Measurements from ENCODE around the gene CDCA4.
A peak's percentile ranks its signal among the peaks of the same experiment; 100 is the strongest.
"Not testable (repeated sequence)": the region's sequence is repeated elsewhere in the genome, so short reads cannot be mapped to it uniquely, and the experiment has no call there.

The CDCA4 gene

DNA sequence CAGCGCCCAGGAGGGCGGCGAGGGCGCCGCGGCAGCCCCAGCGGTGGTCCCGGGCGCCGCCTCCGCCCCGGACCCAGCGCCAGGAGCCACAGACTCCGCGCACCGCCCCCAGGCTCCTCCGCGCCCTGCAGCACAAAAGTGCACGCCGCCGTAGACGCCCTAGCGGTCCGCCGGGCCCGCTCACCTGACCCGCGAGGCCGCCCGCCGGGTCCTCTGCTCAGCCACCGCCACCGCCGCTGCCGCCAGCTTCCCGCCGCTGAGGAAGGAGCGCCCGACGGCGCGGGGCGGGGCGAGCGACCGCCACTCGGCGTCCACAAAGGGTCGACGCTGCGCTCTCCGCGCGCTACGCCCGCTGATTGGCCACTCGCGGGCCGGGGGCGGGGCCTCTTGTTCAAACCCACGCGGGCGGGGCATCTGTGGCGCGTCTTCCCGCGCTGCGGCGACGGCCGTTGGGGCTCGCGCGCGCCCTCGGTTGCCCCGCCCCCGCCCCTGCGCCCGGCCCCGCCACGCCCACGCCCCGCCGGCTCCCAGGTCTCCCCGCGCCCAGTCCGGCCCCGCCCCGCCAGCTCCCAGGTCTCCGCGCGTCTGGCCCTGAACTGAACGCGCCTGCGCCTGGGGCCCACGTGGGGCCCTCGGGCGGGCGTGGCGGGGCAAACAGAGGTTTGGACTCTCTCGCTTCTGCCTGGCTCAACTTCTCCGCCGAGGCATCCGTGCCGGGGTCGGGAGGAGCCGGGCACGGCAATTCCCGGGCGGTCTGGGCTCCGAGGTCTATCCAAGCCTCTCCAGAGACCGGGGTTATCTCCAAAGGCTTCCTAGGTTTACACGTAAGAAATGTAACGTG lies at the start of gene CDCA4:
Gene CDCA4, minus strand, starts transcription at position 269 of the 841 bp plus-strand sequence. CDS start 9,154 bp downstream, outside the sequence.
- DNase-seq, result peak; percentile 69 to 99 (median 94)

DNA sequence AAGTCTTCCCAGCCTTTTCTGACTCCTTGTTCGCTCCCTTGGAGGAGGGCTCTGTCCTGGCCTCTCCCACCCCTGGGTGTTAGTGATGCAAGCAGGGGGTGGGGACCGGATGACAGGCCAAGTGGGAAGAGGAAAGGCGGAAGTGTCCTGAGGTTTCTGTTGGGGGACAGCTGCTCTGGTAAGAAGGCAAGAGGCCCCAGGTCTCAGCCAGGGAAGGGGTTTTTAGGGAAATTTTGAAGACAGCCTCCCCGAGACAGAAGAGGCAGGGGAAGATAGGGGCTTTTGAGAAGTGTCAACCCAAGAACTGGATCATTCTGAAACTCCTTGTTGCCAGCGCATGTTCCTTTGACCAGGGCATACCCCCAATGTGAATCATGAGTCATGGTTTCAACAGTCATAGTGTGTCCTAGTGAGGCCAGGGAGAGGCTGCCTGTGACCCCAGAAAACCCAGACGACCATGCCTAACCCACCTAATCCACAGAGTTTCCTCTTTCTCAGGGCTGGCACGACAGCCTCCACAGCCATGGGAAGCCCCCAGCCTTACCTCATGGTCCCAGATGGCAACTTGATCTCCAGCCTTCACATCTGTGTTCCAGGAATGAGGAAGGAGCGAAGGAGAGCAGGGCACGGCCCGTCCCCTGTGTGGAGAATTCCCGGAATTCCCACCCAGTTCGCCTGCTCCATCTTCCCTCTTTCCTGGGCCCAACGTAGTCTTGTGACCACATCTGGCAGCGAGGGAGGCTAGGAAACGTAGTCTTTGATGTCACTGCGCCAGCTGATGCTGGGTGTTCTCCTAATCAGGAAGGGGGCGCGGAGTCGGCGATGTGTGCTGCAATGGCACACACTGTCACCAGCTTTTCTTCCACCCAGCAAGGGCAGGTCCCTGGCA lies 49.2 kb upstream of the CDCA4 start:
- peak in 1 of 56 donors; percentile 29 for DNase-seq

DNA sequence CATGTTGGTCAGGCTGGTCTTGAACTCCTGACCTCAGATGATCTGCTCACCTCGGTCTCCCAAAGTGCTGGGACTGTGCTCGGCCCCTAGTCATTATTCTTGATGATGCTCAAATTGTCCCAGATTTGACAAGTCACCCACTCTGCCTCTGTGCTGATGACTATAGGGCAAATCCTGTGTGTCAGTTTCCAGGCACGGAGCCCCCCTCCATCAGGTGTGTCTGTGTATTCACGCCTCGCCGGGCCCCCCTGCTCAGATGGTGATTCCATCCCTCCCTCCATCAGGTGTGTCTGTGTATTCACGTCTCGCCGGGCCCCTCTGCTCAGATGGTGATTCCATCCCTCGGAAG lies 48.6 kb upstream of the CDCA4 start:
- DNase-seq, result no peak

DNA sequence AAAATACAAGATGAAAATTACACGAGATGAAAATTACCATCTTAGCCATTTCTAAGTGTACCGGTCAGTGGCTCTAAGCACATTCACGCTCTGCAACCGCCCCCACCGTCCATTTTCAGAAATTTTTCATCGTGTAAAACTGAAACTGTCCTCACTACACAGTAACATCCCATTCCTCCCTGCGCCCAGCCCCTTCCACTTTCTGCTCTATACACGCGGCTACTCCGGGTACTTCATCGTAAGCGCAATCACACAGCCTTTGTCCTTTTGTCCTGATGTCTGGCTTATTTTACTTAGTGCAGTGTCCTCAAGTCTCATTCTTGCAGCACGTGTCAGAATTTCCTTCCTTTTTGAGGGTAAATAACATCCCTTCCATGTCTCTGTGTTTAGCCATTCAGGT lies 47.9 kb upstream of the CDCA4 start:
- no peak for DNase-seq

DNA sequence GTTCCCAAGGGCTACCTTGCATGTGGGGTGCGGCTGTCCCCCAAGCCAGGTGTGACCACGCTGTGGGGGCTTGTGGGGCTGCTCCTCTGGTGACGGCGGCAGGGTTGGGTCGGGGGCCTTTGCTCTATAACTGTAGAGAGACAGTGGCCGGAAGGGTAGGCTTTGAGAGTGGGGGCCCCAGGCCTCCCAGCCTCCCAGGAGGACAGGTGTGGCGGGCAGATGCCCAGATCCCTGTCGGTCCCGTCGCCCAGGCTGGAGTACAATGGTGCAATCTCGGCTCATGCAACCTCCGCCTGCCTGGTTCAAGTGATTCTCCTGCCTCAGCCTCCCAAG lies 47.1 kb upstream of the CDCA4 start:
- no peak for DNase-seq

DNA sequence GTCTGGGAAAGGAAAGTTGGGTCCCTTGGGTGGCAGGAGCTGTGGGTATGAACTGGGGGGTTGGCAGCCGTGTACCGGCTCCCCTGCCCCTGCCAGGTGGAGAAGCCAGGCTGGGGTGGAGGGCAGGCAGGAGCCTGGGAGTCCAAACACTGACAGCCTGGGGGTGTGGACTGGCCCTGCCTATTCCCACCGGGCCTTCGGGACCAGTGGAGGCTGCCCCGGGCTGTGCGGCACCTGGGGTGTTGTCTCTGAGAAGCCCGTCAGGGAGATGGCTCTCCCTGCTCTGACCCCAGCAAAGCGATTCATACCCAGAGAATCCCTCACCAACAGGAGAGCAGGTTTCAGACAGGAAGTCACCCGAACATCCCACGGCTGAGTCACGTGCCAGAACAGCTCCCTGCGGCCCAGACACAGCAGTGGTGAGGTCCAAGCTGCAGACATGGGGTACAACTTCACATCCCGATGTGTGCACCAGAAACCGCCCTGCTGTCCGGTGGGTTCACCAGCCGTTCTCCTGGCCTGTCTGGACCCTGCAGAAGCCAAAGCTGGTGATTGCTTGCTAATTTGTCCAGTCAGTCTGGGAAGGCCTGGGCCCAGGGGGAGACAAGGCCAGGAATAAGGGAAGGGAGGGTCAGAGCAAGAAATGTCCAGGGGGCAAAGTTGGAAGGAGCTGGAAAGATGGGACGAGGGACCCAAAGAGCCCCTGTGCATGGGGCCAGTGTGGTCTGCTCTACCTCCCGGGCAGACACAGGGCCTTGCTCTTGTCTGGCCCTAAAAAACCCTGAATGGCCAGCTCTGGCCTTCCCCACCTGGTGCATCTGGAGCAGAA lies 46.5 kb upstream of the CDCA4 start:
- DNase-seq, result no peak

DNA sequence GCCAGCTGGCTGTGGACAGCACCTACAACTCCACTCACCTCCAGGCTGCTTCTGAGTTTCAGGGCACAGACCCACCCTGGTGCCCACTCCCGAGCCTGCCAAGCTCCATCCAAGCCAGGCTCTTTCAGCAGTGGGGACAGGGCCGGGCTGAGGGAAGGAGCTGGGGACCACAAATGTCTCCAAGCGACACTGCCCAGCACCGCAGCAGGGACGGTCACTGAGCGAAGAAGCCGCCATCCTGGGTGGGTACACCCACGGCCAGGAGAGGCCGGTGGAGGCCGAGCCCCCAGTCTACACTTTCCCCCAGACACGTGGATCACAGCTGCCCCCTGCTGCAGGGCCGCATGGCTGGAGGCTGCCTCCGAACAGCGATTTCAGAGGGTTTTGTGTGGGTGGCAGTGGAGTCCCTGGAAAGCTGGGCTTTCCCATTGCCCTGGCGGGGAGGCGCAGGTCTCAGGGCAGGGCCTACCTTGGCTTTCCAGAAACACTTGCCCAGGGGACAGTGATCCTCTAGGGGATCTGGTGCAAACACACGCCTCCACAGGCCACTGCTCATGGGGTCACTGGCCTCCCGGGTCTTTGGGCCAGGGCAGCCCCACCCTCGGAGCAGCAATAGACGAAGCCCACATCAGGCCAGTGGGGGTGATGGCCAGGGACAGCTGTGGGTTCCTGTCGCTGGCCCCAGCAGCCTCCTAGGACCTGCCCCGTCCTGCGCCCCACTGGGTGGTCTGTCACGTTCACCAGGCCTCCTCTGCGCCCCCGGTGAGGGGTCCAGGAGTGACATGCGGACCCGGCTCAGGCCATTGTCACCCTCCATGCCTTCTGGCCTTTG lies 45.6 kb upstream of the CDCA4 start:
- no peak for DNase-seq

DNA sequence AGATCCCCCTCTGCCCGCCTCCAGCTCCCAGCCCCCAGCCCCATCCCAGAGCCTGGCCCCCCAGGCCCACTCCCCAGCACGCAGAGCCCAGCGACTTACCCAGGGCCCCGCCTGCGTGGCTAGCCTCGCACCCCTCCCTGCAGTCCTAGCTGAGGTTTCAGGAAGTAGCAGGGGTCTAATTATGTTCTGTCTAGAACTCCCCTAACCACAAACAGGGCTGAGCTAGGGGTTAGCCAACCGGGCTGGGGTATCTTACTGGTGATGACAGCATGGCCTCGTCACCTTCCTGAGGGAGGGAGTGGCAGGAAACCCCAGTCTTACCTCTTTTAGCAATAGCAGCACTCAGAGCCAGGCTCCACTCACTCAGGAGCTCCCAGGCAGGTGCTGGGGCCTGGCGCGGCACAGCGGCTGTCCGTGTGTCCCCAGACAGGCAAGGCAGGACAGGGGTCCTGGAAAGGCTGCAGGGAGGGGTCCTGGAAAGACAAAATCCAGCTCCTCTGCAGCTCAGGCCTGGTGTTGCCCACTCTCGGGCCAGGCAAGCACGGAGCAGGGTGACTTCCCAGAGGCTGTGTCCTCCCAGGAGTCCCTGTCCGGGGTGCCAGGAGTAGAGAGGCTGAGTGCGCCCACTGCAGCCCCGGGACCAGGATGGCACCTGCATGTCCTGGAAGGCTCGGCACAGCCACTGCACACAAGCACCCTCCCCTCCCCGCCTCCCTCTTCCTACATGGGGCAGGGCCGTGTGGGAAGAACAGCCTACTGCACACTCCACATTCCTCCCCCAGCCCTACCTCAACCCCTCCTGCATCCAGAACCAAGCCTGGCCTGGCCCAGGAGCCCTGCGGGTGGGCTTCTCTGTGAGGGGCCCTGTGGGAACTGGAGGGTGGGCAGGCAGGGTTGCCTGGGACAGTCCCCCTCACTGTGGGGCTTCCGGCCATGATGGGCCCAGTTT lies 44.7 kb upstream of the CDCA4 start, which contains the start of gene GPR132:
Gene GPR132, minus strand, starts transcription at position 151 of the 949 bp plus-strand sequence. CDS start 10,010 bp downstream, outside the sequence.
- DNase-seq, result peak in 5 of 56 donors; percentile 8 to 45 (median 28)

DNA sequence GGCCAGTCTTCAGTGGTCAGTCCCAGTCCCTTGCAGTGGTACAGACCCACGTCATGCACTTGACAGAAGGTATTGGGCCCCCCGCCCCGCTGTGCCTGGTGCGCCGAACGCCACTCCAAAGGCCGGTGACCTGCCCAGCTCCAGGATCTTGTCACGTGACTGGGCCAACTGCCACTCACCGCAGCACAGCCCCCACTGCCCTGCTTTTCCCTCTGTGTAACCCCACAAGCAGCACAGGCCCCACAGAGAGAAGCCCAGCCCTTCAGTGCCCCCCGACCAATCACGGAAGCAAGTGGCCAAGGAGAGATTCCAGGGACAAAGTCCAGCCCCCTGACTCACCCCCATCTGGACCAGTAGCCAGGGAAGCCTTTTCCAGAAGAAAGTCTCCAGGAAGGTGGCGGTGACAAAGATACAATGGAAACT lies 43.8 kb upstream of the CDCA4 start:
- DNase-seq, result peak in 4 of 56 donors; percentile 4 to 28 (median 20)

DNA sequence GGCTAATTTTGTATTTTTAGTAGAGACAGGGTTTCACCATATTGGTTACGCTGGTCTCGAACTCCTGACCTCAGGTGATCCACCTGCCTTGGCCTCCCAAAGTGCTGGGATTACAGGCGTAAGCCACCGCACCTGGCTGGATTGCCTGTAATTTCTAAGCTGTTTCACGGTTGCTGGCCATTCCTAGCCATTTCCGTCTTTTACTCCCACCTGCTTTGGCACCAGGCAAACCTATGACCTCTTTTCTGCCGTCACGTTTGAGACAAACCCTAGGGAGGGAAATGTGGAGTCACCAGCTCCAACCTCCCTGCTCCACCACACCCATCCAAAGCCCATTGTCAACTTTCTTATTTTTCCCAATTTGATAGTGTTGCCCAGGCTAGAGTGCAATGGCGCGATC lies 43.1 kb upstream of the CDCA4 start:
- DNase-seq, result no peak

DNA sequence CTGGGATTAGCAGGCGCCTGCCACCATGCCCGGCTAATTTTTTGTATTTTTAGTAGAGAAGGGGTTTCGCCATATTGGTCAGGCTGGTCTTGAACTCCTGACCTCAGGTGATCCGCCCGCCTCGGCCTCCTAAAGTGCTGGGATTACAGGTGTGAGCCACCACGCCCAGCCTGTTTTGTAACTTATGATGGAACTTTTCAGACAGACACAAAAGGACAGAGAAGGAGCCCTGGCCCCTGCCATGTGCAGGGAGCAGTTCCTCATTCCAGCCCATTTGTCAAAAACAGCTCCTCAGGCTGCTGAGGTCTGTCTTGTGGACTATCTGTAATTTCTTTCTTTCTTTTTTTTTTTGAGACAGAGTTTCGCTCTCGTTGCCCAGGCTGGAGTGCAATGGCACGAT lies 42.6 kb upstream of the CDCA4 start:
- DNase-seq, result not testable (repeated sequence)

DNA sequence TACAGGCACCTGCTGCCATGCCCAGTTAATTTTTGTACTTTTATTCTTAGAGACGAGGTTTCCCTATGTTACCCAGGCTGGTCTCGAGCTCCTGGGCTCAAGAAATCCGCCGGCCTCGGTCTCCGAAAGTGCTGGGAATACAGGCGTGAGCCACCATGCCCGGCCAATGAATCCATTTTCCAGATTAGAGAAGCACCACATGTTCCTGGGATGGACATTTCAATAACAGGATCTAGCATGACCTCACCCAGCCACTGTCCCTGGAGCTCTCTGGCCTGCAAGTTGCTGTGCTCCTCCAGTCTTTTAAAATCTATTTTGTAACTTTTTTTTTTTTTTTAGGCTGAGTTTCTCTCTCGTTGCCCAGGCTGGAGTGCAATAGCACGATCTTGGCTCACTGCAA lies 42.2 kb upstream of the CDCA4 start:
- no peak for DNase-seq

DNA sequence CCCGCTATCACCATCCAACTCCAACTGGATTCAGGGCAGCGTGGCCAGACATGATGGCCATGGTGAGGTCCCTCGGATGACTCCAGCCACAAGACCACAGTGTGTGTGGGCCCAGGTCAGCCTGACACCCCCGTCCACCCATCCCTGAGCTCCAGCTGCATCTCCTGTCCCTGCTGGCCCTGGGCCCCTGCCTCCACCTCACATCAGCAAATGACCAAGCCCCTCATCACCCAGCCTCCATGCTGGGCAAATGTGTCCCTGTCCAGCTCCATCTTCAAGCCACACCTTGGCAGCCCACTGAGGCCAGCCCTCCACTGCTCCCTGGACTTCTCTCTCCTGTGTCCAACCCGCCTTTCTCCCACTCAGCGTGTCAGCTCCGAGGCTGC lies 41.2 kb upstream of the CDCA4 start:
- no peak for DNase-seq

DNA sequence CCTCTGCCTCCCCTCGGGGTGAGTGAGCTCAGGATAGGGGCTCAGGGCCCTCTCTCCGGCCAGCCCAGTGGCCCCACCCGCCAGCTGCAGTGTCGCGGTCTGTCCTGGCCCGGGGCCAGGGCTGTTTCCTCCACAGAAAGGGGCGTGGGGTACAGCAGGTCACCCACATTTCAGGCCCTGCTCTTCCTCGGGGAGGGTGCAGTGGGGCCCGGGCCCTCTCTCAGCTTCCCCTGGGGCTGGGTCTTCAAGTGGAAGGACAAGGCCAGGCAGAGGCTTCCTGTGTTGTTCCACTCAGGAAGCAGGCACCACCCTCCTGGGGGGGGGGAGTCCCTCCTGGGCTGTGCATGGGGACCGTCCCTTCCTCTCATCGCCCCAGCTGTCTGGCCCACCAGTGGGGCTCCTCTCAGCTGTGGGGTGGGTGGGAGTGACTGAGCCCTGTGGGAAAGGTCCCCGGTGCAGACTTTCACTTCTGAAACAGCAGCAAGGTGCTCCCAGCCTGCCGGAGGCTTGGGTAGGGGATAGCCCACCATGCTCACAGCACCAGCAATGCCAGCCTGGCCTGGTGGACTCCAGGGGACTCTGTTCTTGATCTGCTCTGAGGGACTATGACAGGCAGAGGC lies 40.7 kb upstream of the CDCA4 start:
- DNase-seq, result peak in 1 of 56 donors; percentile 24

DNA sequence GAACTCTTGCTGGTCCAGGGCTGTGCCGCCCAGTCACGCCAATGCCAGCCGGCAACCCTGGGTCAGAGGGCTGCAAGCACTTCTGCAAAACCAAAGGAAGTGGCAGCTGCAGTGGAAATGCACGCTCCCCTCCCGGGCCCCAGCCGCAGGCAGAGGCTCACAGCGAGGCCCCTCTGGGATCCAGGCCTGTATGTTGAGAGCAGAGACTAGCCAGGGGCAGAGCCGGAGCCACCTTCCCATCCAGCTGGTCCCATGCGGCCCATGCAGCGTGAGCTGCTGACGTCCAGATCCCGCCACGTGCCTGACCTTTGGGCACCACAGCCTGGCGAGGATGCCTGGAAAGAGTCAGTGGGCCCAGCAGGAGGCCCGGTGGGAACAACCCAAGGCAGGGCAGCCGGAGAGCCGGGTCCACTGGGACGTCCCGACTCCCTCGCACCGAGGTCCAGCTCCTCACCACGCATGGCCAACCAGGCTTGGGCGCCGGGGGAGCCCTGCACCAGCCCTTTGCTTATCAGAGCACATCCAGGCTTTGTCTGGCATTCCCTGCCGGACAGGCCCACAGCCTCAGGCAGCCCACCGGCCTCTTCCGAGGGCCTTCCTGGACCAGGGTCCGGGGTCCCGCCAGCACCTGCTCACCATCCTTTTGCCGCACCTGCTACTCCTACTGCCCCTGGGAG lies 40.0 kb upstream of the CDCA4 start:
- peak in 8 of 56 donors; percentile 5 to 34 (median 26) for DNase-seq

DNA sequence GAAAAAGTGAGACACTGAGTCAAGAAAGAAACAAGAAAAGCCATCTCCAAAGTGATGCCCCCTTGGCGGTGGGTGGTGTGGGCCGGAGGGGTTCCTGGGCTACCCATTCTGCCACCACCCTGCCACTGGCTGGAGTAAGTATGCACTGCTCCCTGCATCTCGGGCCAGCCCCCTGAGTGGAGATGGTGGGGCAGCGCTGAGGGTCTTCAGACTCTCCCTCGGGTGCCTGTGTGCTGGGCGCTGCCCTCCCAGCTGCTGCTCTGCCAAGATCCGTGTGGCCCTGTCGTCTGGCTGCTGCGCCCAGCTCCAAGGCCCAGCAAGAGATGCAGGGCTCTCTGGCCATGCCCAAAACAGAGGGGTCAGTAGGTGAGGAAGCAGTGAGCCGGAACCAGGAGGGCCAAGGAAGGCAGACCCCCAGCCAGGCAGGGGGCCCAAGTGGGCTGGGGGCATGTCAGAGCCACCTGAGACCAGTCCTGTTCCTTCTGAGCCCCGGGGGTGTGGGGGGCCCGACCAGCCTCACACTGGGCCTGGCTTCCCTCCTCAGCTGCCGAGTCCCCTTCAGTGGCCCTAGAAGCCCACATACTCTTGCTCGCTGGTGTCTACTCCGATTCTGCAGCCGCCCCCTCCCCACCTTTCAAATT lies 39.2 kb upstream of the CDCA4 start:
- DNase-seq, result no peak

DNA sequence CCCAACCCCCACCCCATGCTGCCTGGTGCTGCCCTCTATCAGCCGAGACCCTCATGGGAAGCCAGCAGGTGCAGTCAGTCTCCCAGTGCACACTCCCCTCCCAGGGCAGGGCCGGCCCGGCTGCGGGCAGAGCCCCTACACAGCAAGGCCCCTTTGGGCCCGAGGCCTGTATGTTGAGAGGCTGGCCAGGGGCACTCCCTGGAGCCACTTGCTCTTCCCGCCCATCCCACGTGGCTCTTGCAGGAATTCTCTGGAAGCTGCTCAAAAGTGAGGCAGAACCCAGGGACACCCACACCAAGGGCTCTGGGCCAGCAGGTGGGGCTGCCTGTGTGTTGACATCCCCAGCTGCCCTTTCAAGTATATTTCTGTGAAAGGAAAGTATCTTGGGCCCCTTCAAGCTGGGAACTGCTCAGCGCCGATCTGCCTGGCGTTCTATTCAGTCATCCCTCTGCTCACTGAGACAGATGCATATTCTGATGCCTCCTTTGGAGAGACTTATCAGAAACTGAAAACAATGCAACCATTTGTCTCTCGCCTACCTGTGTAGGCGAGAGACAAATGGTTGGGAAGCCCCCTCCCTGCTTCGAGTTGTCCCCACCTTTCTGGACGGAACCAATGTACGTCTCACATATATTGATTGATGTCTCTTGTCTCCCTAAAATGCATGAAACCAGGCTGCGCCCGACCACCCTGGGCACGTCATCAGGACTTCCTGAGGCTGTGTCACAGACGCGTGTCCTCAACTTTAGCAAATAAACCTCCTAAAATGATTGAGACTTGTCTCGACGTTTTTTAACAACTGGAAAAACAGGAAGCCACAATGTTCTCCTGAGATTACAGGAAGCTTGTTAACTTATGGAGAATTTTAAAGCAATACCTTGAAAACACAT lies 38.4 kb upstream of the CDCA4 start:
- no peak for DNase-seq
